Kidney epithelial cell (primary cell): ENCODE measurements around the gene ZFHX3. TPM values are rescaled to one million over a fixed set of nuclear protein-coding genes. Genes with fewer than 3 reads are reported as not detected.
"Not testable (repeated sequence)": the region's sequence is repeated elsewhere in the genome, so short reads cannot be mapped to it uniquely, and the experiment has no call there.

Source experiments
- DNase-seq: peaks from one replicate; pipeline ENCODE4 v3.0.0-alpha.2; 2010; ENCODE audit warnings: low read depth
- H3K27me3 ChIP-seq: 2 replicates; pipeline ENCODE4 v1.6.0; 2011; ENCODE audit warnings: low read length; ENCODE audit not compliant: control insufficient read depth, insufficient read depth
- H3K36me3 ChIP-seq: 2 replicates; pipeline ENCODE4 v1.5.1; 2011; ENCODE audit warnings: low read length; ENCODE audit not compliant: control insufficient read depth, insufficient read depth
- H3K4me3 ChIP-seq: 2 replicates; pipeline ENCODE4 v1.5.1; 2011; ENCODE audit warnings: low read depth, mild to moderate bottlenecking, control low read depth, low read length
- total RNA-seq: library from RNA; depleted of rRNA; stranded (reverse); fragments of >200 nt; gene quantifications from 2 replicates; pipeline ENCODE4 v1.2.3, GENCODE V29; 2015
- TF ChIP-seq, protein P1 (sequence below): IDR thresholded peaks from 2 replicates; pipeline ENCODE4 v1.5.1; 2011; ENCODE audit warnings: mild to moderate bottlenecking, moderate library complexity, low read length, control low read depth, inconsistent platforms; ENCODE audit not compliant: insufficient read depth, poor library complexity, severe bottlenecking

The ZFHX3 gene
- total RNA-seq, 1 donor from 2014 or later = 19.9 TPM

DNA sequence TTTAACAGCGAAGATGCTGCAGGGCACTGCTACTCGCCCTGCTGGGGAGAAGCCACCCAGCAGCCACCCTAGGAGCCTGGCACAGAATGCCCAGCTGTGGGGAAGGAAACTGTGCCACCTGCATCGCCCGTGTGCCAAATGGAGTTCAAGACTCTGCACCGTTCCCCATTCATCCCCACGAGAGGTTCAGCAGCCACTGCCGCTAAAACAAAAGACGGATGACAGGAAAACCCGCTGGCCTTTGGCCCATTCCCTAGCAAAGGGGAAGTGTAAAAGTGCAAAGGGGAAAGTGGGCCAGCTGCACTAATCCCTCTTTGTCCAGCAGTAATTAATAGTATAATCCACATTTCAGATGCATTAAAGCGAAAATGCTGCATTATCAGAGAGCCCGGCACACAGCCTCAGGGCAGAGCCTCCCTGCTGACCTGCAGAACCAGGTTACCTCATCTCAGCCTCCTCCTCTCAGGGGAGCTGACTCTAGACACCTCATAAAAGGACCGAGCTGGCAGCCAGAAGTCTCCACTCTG lies 37.7 kb downstream of the ZFHX3 start:
- H3K27me3 ChIP-seq = no peaks in the 10 kb centered on the region
- TF ChIP-seq, protein P1, sequence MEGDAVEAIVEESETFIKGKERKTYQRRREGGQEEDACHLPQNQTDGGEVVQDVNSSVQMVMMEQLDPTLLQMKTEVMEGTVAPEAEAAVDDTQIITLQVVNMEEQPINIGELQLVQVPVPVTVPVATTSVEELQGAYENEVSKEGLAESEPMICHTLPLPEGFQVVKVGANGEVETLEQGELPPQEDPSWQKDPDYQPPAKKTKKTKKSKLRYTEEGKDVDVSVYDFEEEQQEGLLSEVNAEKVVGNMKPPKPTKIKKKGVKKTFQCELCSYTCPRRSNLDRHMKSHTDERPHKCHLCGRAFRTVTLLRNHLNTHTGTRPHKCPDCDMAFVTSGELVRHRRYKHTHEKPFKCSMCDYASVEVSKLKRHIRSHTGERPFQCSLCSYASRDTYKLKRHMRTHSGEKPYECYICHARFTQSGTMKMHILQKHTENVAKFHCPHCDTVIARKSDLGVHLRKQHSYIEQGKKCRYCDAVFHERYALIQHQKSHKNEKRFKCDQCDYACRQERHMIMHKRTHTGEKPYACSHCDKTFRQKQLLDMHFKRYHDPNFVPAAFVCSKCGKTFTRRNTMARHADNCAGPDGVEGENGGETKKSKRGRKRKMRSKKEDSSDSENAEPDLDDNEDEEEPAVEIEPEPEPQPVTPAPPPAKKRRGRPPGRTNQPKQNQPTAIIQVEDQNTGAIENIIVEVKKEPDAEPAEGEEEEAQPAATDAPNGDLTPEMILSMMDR = no peak
- no peak for DNase-seq
- no peak overlapping the region for H3K4me3 ChIP-seq
- no peaks in the 10 kb centered on the region for H3K36me3 ChIP-seq

DNA sequence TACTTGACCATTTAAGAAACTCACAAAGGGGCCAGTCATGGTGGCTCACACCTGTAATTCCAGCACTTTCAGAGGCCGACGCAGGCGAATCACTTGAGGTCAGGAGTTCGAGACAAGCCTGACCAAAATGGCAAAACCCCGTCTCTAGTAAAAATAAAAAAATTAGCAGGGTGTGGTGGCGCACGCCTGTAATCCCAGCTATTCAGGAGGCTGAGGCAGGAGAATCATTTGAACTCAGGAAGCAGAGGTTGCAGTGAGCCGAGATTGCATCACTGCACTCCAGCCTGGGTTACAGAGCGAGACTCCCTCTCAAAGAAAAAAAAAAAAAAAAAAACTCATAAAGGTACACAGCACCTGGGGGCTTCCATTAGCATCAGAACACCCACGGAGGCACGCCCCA lies 38.2 kb downstream of the ZFHX3 start:
- H3K36me3 ChIP-seq, DNase-seq, H3K27me3 ChIP-seq, H3K4me3 ChIP-seq: not testable (repeated sequence)

DNA sequence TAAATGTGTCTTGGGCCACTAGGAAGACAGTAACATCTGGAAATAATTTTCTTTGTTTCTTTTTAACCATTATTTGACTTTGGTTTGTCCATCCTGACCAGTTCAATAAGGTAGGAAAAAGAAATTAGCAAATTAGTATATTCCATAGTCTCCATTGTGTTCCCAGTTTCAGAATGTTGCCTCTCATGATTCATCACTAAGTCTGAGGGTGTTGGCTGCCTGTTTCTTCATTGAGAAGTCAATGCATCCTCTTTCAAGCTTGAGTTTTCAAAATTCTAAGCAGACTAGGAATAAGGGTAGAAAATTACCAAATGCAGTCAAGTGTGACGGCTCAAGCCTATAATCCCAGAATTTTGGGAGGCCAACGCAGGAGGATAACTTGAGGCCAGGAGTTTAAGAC lies 41.9 kb downstream of the ZFHX3 start:
- no peaks in the 10 kb centered on the region for H3K36me3 ChIP-seq
- H3K27me3 ChIP-seq = no peaks in the 10 kb centered on the region
- DNase-seq = no peak
- TF ChIP-seq, protein P1 = no peak
- no peak overlapping the region for H3K4me3 ChIP-seq

DNA sequence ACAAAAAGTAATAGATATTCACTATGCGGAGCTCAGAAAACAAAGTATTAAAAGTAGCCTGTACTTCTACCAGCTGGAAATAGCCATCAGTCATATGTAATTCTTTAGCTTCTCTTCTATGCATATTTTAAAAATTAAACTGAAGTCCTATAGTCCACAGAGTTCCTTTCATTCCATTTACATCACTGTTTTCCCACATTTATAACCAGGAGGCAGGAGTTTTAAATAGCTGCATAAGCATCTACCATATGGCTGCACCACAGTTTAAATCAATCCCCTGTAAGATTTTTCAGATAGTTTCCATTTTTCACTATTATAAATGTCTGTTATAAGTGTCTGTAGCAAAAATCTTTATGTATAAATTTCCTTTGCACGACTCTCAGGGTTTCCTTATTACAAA lies 45.1 kb downstream of the ZFHX3 start:
- no peaks in the 10 kb centered on the region for H3K27me3 ChIP-seq
- TF ChIP-seq, protein P1 = no peak
- no peak overlapping the region for H3K4me3 ChIP-seq
- no peak for DNase-seq
- no peaks in the 10 kb centered on the region for H3K36me3 ChIP-seq

DNA sequence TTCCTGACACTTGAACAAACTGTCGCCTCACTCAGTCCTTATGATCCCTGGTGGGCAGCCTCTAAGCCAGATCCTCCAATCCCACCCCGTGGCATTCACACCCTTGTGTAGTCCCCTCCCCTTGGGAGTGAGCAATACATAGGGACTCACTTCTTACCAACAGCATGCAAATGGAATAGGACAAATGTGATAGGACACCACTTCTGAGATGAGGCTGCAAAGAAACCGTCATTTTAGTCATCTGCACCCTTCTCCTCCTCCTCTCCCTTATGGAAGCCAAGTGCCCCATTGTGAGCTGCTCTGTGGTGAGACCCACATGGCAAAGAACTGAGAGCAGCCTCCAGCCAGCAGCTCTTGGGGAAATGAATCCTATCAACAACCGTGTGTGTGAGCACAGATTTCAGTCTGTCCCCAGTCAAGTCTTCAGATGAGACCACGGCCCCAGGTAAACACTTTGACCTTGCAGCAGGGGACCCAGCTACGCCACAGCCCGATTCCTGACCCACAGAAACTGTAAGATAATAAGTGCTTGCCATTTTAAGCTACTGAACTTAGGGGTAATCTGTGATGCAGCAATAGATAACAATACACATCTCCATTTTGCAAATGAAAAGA lies 46.9 kb downstream of the ZFHX3 start:
- Histone ChIP-seq H3K4me3 (no peak overlapping the region), H3K36me3 (no peaks in the 10 kb centered on the region), H3K27me3 (no peaks in the 10 kb centered on the region)
- no peak for DNase-seq
- TF ChIP-seq, protein P1 = no peak

DNA sequence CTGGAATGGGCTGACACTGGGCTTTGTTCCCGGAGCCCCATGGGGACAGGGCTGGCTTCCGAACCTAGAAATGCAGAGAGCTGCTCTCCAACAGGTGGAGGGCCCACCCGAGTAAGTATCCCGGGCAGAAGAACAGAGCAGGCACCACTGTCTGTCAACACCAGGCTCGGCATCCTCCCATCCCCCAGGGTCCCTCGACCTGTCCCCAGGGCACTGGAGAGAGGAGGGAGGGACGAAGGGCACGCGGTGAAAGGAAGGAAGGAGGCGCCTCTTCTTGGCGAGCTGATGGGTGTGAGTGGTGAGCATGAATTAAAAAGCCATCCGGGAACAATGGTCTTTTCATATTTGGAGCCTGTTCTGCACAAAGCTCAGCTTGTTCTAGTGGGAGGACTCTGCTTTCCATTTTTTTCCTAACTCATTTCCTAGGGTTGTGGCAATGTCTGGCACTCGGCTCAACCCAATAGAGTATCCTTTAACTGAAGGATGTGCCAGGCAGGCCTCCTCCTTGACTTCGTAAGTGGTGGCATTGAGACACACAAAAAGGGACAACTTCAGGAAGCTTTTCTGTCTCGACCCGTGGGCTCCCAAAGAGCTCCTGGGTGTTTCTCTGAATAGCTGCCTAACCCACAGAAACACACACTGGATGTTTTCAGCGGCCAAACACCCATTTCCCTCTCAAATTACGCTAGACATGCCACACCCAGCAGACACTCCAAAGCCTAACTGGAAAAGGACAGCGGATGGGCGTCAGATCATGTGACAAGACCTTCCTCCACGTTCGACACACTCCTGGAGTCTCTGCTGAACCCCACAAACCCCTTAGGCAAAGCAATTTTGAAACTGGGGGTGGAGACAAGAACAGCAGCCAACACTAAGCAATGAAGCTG lies 47.7 kb downstream of the ZFHX3 start:
- DNase-seq = no peak
- H3K36me3 ChIP-seq = no peaks in the 10 kb centered on the region
- TF ChIP-seq, protein P1 = no peak
- H3K4me3 ChIP-seq = no peak overlapping the region
- no peaks in the 10 kb centered on the region for H3K27me3 ChIP-seq
